ENCODE results near the gene TRMT1. TPM values are rescaled to one million over a fixed set of nuclear protein-coding genes. Genes with fewer than 3 reads are reported as not detected.

The TRMT1 gene
- total RNA-seq, 1 donor from 2014 or later, result 17.5 TPM

- intact Hi-C loops (cut with DNase I), result no loop called here
- DNase-seq (ENCODE audit: low spot score), result no peak
Observed at GRCh38 chr19:13095934-13096927, 20.3 kb downstream of the TRMT1 start.

DNA sequence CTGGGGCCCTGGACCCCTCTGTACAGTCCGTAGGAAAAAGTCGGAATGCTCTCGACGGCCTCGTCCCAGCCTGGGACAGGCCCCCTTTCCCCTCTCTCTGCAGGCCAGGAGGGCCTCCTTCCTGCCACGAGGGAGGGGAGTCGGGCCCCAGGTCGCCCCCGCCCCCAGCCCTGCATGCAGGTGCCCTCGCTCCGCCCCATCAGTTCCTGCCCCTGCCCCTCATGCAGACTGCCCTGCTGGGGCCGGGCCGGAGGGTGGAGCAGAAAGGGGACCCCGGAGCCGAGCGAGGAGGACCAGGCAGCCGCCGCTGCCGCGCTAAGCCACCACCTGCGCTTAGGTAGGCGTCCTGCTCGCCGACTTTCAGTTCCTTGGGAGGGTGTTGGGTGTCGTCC is 21.2 kb downstream of the TRMT1 start:
- DNase-seq (ENCODE audit: low spot score), result no peak
- intact Hi-C loops (cut with DNase I), result no loop called here

- intact Hi-C loops (cut with DNase I), result loop anchor here (1.0 kb wide), 1 partner anchor 117 kb away; no protein-coding TSS in a partner anchor
- no peak for DNase-seq (ENCODE audit: low spot score)
Observed at GRCh38 chr19:13094771-13095392, 21.7 kb downstream of the TRMT1 start.

DNA sequence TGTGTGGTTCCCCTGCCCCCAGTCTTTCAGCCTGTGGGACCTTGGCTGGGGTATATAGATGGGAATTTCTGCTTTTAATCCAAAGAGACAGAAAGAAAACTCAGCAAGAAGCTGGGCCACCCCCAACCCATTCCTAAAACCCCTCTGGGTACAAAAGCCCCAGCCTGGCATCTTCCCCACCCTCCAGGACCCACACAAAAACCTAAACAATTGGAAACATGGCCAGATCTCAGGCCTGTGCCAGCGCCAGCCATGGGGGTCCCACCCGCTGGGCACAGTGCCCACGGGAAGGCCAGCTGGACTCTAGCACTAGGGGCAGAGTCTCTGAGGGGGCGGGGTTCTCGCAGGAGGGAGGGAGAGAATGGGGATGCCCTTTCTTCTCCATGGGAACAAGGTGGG is 22.4 kb downstream of the TRMT1 start:
- intact Hi-C loops (cut with DNase I), result loop anchor here (1.0 kb wide), 1 partner anchor 116 kb away; no protein-coding TSS in a partner anchor
- no peak for DNase-seq (ENCODE audit: low spot score)

GRCh38 chr19:13093407-13094105 is 23.0 kb downstream of the TRMT1 start:
- intact Hi-C loops (cut with DNase I), result loop anchor here (1.0 to 2.0 kb wide), 2 partner anchors 109 to 115 kb away; no protein-coding TSS in a partner anchor
- DNase-seq (ENCODE audit: low spot score), result peak; percentile 94

DNA sequence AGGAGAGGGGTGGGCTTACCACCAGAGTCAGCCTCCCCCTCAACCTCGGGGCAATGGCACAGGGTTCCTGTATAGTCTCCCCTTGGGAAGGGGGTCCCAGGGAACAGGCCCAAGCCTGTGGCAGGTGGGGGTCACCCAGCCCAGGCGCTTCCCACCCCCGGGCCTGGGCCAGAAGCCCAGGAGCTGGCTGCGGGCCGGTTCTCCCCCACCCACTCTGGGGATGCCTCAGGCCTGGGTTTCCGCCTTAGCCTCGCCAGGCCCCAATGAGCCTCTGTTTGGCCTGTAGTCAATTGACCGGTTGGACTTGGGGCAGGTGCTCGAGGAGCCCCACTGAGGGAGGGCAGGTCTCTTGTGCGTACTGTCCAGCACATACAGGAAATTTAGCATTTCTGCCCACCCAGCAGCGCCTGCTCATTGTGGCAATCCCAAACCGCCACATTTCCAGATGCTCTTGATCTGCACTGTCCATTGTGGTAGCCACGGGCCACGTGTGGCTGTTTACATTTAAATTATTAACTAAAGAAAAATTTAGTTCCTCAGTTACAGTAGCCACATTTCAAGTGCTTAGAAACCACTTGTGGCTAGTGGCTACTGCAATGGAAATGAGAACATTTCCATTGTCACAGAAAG is 23.8 kb downstream of the TRMT1 start:
- intact Hi-C loops (cut with DNase I), result loop anchor here (2.0 kb wide), 1 partner anchor 108 kb away; no protein-coding TSS in a partner anchor
- no peak for DNase-seq (ENCODE audit: low spot score)

DNA sequence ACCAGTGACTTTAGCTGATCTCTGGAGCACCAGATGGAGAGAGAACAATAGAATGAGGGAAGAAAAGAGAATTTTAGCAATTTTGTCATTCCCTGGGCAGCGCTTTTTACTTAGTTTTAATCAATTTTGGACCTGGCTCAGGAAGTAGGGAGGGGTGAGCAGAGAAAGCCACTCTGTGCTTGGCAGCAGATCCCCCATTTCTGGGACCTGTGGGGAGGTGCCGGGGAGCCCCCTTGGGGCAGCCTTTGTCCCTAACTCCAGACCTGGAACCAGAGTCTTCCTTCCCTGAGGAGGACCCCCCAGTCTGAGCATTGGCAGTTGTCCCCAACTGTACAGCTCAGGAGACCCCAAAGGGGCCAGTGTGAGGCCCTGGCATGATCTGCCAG is 24.4 kb downstream of the TRMT1 start:
- intact Hi-C loops (cut with DNase I), result loop anchor here (2.0 kb wide), 1 partner anchor 107 kb away; no protein-coding TSS in a partner anchor
- DNase-seq (ENCODE audit: low spot score), result no peak

GRCh38 chr19:13091400-13092157 is 25.0 kb downstream of the TRMT1 start:
- intact Hi-C loops (cut with DNase I), result loop anchor here (2.0 kb wide), 2 partner anchors 29 to 107 kb away; no protein-coding TSS in a partner anchor
- no peak for DNase-seq (ENCODE audit: low spot score)

- intact Hi-C loops (cut with DNase I), result loop anchor here (2.0 kb wide), 1 partner anchor 28 kb away; no protein-coding TSS in a partner anchor
- DNase-seq (ENCODE audit: low spot score), result no peak
Observed at GRCh38 chr19:13090511-13091231, 25.9 kb downstream of the TRMT1 start.

DNA sequence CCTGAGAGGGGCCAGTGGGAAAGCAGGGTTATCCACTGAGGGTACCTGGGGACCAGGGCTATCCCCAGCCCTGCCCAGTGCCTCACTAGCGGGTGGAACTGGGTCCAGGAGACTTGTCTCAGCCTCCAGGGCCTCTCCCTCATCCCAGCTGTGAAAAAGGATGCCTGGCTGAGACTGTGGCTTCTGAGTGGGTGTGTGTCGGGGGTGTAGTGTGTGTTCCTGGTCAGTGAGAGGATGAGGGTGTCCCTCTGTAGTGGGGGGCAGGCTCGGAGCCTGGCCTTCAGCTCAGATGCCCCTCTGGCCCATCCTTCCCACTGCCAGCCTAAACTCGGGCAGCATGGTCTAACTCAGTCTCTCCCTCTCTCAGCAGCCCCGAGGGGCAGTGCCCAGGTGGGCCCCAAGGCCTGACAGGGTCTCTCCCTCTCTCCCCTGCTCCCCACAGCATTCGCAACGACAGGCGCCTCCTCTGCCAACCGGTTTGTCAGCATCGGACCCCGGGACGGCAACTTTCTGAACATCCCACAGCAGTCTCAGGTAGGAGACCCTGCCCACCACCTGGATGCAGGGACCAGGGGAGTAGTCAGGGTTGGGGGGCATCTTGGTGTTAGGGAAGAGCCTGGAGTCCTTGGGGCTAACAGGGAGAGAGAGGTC is 26.6 kb downstream of the TRMT1 start:
- intact Hi-C loops (cut with DNase I), result loop anchor here (2.0 kb wide), 1 partner anchor 27 kb away; no protein-coding TSS in a partner anchor
- no peak for DNase-seq (ENCODE audit: low spot score)

DNA sequence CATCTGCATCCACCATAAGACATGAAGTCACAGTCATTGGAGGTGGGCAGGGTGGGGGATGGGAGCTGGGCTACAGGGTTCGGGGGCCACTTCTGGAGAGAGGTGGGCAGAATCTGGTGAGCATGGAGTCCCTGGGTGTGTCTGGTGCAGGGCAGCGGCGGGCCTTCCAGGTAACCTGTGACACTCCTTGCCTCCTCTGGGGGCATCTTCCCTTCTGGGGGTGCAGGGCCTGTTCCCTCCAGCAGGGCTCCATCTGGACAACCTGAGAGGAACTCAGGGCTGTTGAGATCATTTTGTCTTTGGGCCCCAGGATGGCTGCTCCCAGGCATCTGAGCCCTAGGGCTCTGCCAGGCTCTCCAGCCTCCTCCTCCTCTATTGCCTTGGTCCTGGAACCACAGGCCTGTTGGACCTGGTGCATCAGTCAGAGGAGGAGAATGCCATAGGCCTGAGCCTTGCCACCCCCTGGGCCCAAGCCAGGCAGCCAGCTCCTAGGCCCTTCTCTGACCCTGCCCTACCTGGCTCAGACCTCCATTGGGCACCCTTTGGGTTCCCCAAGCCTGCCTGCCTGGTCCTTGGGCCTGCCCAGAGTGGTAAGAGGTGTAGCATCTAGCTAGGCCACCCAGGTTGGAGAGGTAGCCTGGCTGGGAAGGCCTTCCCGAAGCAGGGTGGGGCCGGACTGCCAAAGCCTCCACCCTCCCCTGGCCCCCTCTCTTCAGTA is 27.2 kb downstream of the TRMT1 start:
- DNase-seq (ENCODE audit: low spot score), result no peak
- intact Hi-C loops (cut with DNase I), result no loop called here

DNA sequence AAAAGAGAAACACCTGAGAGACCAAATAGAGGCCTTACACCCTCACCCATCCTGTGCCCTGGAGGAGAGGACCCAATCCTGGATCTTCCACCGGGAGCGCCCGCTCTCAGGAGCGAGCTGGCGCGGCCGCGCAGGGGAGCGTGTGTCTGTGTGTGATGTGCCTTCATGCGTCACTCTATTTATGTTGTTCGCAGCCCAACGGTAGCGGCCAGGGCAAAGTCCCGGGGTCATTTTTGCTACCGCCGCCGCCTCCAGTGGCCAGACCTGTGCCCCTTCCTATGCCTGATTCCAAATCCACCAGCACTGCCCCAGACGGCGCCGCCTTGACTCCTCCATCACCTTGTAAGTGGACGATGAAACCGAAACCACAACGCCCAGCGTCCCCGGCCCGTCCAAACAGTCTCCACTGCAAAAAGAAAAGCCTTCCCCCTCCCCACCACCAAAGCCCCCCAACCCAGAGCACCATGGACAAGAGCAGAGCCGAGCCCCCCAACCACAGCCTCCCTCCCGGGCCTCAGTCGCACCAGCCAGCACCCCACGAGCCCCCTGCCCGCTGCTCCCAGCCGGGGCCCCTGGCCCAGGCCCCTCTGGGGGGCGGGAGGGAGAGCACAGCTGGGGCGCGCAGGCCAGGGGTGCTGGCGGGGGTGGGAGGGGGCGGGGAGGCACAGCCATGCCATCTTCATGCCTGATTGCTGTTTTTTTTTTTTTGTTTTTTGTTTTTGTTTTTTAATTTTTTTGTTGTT is 28.6 kb downstream of the TRMT1 start:
- no peak for DNase-seq (ENCODE audit: low spot score)
- intact Hi-C loops (cut with DNase I), result no loop called here

GRCh38 chr19:13087295-13087694 is 29.2 kb downstream of the TRMT1 start:
- intact Hi-C loops (cut with DNase I), result no loop called here
- no peak for DNase-seq (ENCODE audit: low spot score)

DNA sequence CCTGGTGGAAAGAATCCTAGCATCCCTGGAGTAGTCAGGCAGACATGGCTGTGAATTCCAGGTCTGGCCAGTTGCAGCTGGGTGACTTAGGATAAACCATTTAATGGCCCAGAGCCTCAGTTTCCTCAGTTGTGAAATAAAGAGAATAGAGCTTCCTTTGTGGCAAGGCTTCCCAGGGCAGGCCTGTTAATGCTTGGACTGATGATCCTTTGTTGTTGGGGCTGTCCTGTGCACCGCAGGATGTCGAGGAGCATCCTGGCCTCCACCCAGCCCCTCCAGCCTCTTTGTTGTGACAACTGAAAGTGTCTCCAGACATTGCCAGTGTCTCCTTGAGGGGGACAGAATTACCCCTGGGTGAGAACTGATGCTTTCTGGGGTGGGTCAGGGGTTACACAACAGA is 30.2 kb downstream of the TRMT1 start:
- DNase-seq (ENCODE audit: low spot score), result no peak
- intact Hi-C loops (cut with DNase I), result no loop called here

- no peak for DNase-seq (ENCODE audit: low spot score)
- intact Hi-C loops (cut with DNase I), result no loop called here
Observed at GRCh38 chr19:13085666-13086065, 30.9 kb downstream of the TRMT1 start.

DNA sequence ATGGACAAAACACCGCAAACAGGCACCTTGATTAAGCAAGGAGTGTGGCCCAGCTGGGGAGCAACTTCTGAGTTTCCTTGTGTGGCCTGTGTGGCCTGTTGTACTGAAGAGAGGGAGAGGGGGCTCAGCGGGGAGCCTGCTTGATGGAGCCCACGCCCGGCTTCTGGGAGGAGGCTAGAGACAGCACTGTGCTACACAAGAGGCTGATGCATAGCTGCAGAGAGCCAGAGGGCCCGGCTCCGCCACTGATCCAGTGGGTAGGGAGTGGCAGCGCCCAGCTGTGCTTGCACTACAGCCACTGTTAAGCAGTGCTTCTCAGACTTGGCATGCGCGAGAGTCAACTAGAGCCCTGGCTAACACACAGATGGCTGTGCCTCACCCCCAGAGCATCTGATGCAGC is 32.9 kb downstream of the TRMT1 start:
- intact Hi-C loops (cut with DNase I), result no loop called here

More for the DNA sequence above, 32.9 kb downstream of the TRMT1 start:
- DNase-seq (ENCODE audit: low spot score), result no peak

All from cardiac septum (tissue), 1 donor.